ENCODE results near the gene CACNA1E. TPM values are rescaled to one million over a fixed set of nuclear protein-coding genes. Genes with fewer than 3 reads are reported as not detected.

The CACNA1E gene
- total RNA-seq, 1 donor from 2014 or later = 0.24 TPM

DNA sequence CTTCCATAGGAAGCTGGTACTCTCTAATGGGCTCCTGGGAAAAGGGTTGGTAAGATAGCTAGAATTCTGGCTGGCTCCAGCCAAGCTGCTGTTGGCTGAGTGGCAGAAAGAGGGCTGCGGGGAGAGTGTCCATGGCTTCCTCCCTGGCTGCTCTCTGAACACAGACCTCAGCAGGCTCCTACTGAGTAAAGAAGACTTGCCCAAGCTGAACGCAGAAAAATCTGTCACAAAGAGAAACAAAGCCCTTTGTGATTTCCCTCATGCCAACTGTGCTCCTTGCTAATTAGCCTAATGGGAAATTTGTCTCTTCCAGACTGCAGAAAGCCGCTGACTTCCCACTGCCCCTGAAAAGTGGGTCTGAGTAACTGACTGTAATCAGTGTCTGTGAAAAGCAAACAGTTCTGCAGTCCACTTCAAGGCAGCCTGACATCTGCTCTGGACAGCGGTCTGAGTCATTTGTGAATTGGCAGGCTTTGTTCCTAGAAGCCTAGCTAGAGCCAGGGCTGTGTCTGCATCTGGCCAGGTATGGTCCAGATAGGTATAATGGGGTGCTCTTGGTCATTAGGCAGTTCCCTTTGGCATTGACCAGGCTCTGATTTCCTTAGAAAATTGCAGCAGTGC lies 295.4 kb downstream of the CACNA1E start:
- DNase-seq (ENCODE audit: low spot score) = no peak
- intact Hi-C loops (cut with DNase I) = no loop called here

DNA sequence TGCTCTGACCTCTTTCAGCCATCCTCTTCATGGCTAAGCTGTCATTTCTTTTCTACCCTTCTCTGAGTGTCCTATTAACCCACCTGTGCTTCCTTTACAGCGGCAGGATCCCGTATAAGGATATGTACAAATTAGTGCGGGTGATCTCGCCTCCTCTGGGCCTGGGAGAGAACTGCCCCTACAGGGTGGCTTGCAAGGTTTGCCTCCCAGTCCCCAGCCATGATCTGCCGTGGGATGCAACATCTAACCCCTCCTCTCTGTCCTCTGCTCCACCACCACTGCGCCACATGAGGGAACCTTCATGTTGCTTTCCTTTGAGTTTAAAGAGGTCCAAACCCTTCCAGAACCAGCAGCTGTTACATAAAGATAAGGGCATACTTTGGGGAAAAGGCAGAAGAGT lies 296.0 kb downstream of the CACNA1E start:
- intact Hi-C loops (cut with DNase I) = no loop called here
- no peak for DNase-seq (ENCODE audit: low spot score)

GRCh38 chr1:181783208-181783607 lies 299.9 kb downstream of the CACNA1E start:
- intact Hi-C loops (cut with DNase I) = no loop called here
- no peak for DNase-seq (ENCODE audit: low spot score)

- intact Hi-C loops (cut with DNase I) = no loop called here
- no peak for DNase-seq (ENCODE audit: low spot score)
These were observed 300.8 kb downstream of the CACNA1E start for GRCh38 chr1:181784039-181784683.

DNA sequence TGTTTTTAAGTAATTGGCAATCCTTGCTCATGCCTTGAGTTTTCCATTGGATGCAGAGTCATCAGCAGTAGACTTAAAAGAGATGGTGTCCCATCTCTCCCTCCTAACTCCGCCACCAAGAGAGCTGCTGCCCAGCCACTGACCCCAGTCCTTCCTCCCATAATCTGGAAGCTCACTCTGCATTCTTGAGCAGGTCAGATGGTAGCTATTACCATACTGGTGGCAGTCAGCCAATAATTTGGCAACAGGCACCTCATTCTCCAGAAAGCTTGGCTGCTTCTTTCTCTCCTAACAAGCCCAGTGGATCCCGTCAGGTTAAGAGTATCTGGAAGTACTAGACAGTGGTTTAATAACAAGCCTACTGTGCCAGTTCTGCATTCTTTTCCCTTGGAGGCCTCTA lies 306.1 kb downstream of the CACNA1E start:
- intact Hi-C loops (cut with DNase I) = no loop called here

DNA sequence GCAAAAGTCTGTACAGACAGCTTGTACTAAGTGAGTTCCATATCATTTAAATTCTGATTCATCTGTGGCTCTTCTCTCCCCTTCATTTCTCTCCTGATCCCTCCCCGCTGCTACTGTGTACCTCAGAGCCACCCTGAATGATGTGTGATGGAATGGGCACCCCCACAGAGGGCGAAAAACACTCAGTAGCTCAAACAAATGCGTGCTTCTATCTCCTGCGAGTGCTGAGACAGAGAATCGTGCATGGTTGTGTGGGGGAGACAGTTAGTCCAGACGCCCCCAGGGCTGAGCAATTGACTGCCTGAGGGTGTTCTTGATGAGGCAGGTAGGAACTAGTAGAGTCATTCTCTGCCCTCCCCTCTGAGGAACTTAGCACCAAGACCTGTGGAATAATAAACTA lies 308.4 kb downstream of the CACNA1E start:
- intact Hi-C loops (cut with DNase I) = no loop called here
- DNase-seq (ENCODE audit: low spot score) = no peak

More for the DNA sequence above, 306.1 kb downstream of the CACNA1E start:
- no peak for DNase-seq (ENCODE audit: low spot score)

DNA sequence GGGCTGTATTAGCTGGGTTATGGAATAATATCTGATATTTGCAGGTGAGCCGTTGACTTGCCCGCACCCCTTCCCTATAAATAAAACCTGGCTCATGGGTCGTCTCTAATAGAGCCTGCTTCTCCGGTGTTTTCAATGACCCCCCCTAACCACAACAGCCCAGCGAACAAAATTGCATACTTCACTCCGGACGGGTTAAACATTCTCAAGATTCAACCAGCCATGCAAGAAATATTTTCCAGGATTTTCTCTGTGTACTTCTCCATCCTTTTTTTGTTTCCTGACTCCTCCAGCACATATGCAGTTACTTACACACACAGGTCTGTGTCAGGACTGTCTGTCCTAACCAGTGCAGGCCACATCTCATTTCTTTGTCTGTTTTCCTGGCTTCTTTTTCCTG lies 310.5 kb downstream of the CACNA1E start:
- intact Hi-C loops (cut with DNase I) = no loop called here
- DNase-seq (ENCODE audit: low spot score) = no peak

DNA sequence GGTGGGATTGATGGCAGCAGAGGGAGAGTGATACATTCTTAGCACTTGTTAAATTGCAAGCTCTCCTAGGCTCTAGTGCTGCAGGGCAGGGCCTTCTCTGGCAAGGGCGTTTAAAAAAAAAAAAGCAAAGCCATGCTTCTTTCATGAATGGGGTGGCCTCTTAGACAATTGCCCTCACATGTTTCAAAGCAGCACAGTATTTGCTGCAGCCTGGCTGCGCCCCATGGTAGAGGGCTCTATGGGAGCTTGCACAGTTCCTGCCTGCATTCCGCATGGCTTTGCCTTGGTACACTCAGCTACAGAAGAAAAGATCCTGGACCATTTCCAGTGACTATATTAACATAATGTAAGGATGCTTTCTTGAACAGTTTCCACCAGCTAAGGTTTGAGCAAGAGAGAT lies 311.0 kb downstream of the CACNA1E start:
- DNase-seq (ENCODE audit: low spot score) = no peak
- intact Hi-C loops (cut with DNase I) = no loop called here

DNA sequence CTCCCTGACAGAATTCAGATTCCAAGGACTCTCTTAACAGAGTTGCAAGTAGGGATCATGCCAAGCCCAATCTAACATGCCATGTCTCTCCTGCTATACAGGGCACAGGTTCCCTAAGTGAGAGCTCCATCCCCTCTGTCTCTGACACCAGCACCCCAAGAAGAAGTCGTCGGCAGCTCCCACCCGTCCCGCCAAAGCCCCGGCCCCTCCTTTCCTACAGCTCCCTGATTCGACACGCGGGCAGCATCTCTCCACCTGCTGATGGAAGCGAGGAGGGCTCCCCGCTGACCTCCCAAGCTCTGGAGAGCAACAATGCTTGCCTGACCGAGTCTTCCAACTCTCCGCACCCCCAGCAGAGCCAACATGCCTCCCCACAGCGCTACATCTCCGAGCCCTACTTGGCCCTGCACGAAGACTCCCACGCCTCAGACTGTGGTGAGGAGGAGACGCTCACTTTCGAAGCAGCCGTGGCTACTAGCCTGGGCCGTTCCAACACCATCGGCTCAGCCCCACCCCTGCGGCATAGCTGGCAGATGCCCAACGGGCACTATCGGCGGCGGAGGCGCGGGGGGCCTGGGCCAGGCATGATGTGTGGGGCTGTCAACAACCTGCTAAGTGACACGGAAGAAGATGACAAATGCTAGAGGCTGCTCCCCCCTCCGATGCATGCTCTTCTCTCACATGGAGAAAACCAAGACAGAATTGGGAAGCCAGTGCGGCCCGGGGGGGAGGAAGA lies 315.0 kb downstream of the CACNA1E start:
- intact Hi-C loops (cut with DNase I) = no loop called here
- no peak for DNase-seq (ENCODE audit: low spot score)

GRCh38 chr1:181801617-181802016 lies 318.3 kb downstream of the CACNA1E start:
- intact Hi-C loops (cut with DNase I) = no loop called here

DNA sequence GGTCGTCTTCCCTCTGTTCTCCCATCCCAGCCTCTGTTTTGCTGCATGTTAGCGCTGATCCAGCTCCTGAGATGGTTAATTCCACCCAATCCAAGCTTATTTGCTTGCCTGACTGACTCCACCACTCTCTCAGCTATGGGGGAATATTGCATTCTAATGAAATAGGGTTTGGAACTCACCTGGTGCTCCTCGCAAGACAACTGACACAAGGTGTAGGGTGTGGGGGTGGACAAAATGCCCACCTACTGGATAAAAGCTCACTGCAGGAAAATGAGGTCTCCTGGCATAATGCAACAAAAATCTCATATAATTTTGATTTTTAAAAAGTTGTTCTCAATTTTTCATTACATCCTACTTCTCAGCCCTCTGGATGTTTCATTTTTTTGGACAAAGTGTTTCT lies 319.1 kb downstream of the CACNA1E start:
- DNase-seq (ENCODE audit: low spot score) = no peak
- intact Hi-C loops (cut with DNase I) = no loop called here

More at GRCh38 chr1:181801617-181802016, 318.3 kb downstream of the CACNA1E start:
- DNase-seq (ENCODE audit: low spot score) = no peak

GRCh38 chr1:181803421-181803820 lies 320.1 kb downstream of the CACNA1E start:
- intact Hi-C loops (cut with DNase I) = no loop called here
- no peak for DNase-seq (ENCODE audit: low spot score)

- DNase-seq (ENCODE audit: low spot score) = no peak
- intact Hi-C loops (cut with DNase I) = no loop called here
These were observed 321.7 kb downstream of the CACNA1E start for GRCh38 chr1:181804989-181805388.

DNA sequence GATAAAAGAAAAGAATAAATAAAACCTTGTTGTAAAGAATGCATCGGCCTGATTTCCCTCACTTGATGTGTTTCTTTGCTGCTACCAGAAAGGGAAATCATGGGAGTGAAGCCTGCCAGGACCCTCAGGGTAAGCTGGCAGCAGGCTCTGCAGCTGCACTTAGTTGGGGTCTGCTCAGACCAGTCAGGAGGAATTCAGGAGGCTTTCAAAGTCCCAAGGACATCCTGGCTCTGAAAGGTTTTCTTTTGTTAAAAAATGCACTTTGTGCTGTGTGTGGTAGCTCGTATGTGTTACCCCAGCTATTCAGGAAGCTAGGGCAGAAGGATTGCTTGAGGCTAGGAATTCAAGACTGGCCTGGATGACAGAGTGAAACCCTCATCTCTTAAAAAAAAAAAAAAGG lies 323.4 kb downstream of the CACNA1E start:
- intact Hi-C loops (cut with DNase I) = no loop called here
- DNase-seq (ENCODE audit: low spot score) = no peak

GRCh38 chr1:181807251-181807650 lies 323.9 kb downstream of the CACNA1E start:
- intact Hi-C loops (cut with DNase I) = no loop called here
- DNase-seq (ENCODE audit: low spot score) = no peak

DNA sequence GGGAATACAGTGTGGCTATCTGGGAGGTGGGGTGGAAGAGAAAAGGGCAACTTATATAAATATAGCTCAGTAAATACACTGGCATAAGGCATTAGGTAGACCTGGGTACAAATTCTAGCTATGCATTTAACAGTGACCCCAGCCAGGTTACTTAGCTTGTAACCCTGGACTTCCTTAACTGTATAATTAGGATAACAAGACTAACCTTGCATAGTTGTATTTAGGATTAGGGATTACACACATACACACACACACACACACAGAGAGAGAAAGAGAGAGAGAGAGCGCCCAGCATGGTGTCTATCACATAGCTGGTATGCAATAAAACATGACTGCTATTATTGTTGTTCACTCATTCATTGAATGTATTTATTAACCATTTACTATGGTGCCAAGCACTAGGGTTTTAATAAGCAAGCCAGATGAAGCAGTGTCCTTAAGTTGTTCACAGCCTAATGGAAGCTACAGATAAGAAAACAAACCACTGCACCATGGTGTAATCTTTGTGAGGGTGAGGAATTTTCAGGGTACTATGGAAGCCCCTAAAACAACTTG lies 326.8 kb downstream of the CACNA1E start:
- DNase-seq (ENCODE audit: low spot score) = no peak
- intact Hi-C loops (cut with DNase I) = no loop called here

DNA sequence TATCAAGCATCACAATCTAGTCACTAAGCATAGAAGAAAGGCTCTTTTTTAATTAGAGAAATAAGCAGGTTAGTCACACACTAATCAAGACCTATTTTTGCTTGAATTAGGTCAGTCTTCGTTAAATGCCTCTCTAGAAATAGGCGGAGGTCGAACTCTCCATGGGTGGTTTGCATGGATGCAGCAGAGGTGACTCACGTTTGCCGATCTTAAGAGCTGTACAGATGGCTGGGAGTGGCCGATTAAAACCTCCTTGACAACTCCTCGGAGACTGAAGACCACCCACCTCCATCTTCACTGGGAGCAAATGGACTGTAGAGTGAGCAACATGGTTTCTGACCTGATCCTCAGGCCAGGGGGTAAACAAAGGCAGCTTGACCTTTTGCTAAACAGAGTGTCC lies 328.9 kb downstream of the CACNA1E start:
- intact Hi-C loops (cut with DNase I) = no loop called here
- no peak for DNase-seq (ENCODE audit: low spot score)

DNA sequence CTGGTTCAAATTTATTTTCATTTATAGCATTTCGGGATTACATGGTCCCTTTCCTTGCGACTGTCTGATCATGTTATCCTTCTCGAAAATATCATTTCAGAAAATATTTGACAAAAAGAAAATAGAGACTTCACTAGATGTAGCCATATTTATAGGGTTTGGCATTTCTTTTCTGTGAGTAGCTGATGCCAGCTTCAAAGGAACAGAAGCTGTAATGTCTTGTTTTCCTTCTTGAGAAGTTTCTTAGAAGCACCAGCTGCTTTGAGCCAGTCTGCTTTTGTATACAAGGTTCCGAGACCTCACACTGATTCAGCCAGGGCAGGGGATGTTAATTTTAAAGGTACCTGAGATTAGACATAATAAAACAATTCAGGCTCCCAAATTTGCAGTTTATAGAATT lies 329.9 kb downstream of the CACNA1E start:
- no peak for DNase-seq (ENCODE audit: low spot score)
- intact Hi-C loops (cut with DNase I) = no loop called here

DNA sequence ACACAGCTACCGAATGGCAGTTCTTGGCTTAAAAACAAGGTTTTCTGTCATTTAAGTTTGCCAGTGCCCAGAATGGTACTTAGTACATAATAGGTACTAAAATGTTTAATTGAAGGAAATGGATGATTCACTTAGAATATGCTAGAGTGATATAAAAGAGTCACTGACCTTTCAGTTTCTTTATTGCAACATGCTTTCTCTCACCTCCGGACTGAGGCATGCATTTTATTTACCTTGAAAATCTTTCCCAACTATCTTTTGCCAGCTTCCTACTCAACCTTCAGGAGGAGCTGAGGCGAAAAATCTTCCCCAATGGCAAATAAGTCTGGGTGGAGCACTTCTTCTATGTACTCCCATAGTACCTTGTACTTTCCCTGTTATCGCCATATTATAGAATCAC lies 333.3 kb downstream of the CACNA1E start:
- DNase-seq (ENCODE audit: low spot score) = no peak
- intact Hi-C loops (cut with DNase I) = no loop called here

DNA sequence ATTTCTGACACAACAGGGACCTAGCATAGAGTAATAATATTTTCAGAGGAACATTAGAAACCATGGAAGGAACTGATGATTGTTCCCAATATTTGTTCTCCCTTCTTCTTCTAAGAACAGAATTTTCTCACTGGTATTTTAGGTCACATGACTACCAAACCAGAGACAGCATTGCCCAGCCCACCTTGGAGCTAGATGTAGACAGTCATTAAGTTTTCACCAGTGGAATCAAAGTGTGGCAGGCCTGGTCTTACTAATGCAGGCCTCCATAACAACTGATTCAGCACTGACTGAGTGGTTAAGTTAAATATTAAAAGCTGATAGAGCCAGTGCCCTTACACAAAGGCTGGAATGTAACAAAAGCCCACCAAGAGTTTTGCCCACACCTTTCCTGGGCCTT lies 333.8 kb downstream of the CACNA1E start:
- intact Hi-C loops (cut with DNase I) = no loop called here
- no peak for DNase-seq (ENCODE audit: low spot score)

- intact Hi-C loops (cut with DNase I) = no loop called here
- DNase-seq (ENCODE audit: low spot score) = no peak
These were observed 335.1 kb downstream of the CACNA1E start for GRCh38 chr1:181818459-181818858.

Data from cardiac septum (tissue), 1 donor.